Left ventricle myocardium inferior (tissue), 1 donor: ENCODE results near the gene NPPC. TPM values are rescaled to one million over a fixed set of nuclear protein-coding genes. Genes with fewer than 3 reads are reported as not detected.
A peak's percentile ranks its signal among the peaks of the same experiment; 100 is the strongest.

ENCODE experiments used
- DNase-seq: peaks from one replicate; pipeline ENCODE4 v3.0.0-alpha.2; 2020
- H3K27ac ChIP-seq: fragments of 200-600 bp; replicated peaks from 2 replicates; pipeline ENCODE4 v1.8.0; 2021
- H3K27me3 ChIP-seq: fragments of 200-600 bp; 2 replicates; pipeline ENCODE4 v1.8.0; 2021; ENCODE audit warnings: low read depth
- H3K36me3 ChIP-seq: fragments of 200-600 bp; 2 replicates; pipeline ENCODE4 v1.8.0; 2021
- H3K4me1 ChIP-seq: fragments of 200-600 bp; 2 replicates; pipeline ENCODE4 v1.8.0; 2021
- H3K4me3 ChIP-seq: fragments of 200-600 bp; 2 replicates; pipeline ENCODE4 v1.8.0; 2021; ENCODE audit warnings: mild to moderate bottlenecking, moderate library complexity
- H3K9me3 ChIP-seq: fragments of 200-600 bp; replicated peaks from 2 replicates; pipeline ENCODE4 v1.8.0; 2021
- CTCF ChIP-seq: fragments of 200-600 bp; IDR thresholded peaks from 2 replicates; pipeline ENCODE4 v1.8.0; 2021; ENCODE audit warnings: antibody characterized with exemption, mild to moderate bottlenecking, borderline replicate concordance
- intact Hi-C: fragments of 100-400 bp; cut with micrococcal nuclease; formaldehyde crosslinking; loops from one replicate; pipeline ENCODE4 v1.11.0; 2022
- total RNA-seq: library from RNA; stranded (reverse); fragmentation: NEBNext Ultra II Directional; extraction: Animal tissue kit (Norgen Biotek cat#: 25700); gene quantifications from one replicate; pipeline ENCODE4 v1.2.1, GENCODE V29; 2021
- donor health status: DM: no; HTN: yes; CAD: no; lungs with severe emphysema.

The NPPC gene
- total RNA-seq, 1 donor from 2014 or later, result 3.0 TPM

DNA sequence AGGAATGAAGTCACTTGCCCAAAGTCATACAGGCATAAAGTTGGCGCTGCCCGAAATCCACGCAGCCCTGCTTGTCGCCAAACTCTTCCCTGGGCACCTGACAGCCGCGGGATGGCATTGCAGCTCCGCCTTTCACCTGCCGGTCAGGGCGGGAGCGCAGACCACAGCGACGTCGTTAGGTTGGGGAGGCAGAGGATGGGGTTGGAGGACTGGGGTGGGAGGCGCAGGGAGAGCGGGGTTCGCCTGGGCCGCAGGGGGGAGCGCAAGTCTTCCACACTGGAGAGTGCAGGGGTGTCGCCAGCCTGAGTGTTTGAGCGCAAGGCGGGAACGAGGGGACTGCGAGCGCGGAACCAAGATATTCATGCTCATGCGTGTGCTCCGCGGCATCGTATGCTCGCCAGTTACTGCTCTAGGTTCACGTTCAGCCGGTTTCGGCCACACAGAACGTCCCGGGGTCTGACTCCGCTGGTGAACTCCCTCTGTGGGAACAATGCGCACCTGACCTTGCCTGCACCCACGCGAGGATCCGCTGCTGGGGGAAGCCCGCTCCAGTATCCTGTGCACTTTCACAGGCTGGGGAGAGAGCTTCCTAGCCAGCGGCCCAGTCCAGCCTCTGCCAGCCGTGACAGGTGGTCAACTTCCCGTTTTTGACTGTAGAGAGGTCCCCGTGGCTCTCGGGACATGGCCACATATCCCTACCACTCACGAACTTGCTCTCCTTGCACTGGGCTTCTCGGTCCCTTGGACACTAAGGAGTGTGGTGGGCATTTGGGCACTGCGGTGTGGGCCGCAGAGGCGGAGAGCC, 767 bp upstream of the NPPC start:
- intact Hi-C loops, result loop anchor here (5.0 to 10.0 kb wide), 2 partner anchors 215 to 398 kb away; no protein-coding TSS in a partner anchor
- peaks cover 96% of the 10 kb centered on the region for H3K27me3 ChIP-seq
- no peak overlapping the region for H3K27ac ChIP-seq
- H3K36me3 ChIP-seq, result no peaks in the 10 kb centered on the region
- peaks cover 30% of the 10 kb centered on the region for H3K4me1 ChIP-seq
- peak overlapping the region; percentile 71 for H3K4me3 ChIP-seq
- TF ChIP-seq CTCF, result no peak
- no peaks in the 10 kb centered on the region for H3K9me3 ChIP-seq
- no peak for DNase-seq

- intact Hi-C loops, result loop anchor here (5.0 to 10.0 kb wide), 2 partner anchors 217 to 399 kb away; no protein-coding TSS in a partner anchor
- Histone ChIP-seq H3K4me1 (peaks cover 30% of the 10 kb centered on the region), H3K27me3 (peaks cover 98% of the 10 kb centered on the region), H3K27ac (no peak overlapping the region), H3K36me3 (no peaks in the 10 kb centered on the region), H3K4me3 (peak overlapping the region; percentile 71), H3K9me3 (no peaks in the 10 kb centered on the region)
- DNase-seq, result peak; percentile 86
- peak; percentile 96 for TF ChIP-seq CTCF
These were observed 655 bp downstream of the NPPC start for GRCh38 chr2:231925303-231926179.

DNA sequence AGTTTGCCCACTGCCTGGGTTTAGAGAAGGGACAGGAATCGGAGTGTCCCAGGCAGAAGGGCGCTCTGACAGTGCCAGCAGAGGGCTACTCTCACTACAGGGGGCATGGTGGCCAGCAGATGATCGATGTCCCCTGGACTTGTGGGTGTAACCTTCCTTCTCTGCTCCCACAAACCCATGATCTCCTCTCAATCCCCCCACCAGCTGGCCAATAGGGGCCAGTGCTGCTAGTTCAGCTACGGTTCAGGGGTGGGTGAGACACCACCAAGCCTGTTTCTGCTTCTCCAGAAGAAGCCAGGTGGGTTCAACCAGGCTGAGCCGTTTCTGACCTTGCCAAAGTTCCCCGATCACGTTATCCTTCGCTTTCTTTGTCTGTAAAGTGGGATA, 1.3 kb downstream of the NPPC start:
- TF ChIP-seq CTCF, result no peak
- Histone ChIP-seq H3K36me3 (no peaks in the 10 kb centered on the region), H3K27me3 (peaks cover 98% of the 10 kb centered on the region), H3K27ac (no peak overlapping the region), H3K4me3 (peak overlapping the region; percentile 71), H3K9me3 (no peaks in the 10 kb centered on the region), H3K4me1 (peaks cover 29% of the 10 kb centered on the region)
- intact Hi-C loops, result loop anchor here (5.0 to 10.0 kb wide), 2 partner anchors 217 to 400 kb away; no protein-coding TSS in a partner anchor
- peak; percentile 9 for DNase-seq

DNA sequence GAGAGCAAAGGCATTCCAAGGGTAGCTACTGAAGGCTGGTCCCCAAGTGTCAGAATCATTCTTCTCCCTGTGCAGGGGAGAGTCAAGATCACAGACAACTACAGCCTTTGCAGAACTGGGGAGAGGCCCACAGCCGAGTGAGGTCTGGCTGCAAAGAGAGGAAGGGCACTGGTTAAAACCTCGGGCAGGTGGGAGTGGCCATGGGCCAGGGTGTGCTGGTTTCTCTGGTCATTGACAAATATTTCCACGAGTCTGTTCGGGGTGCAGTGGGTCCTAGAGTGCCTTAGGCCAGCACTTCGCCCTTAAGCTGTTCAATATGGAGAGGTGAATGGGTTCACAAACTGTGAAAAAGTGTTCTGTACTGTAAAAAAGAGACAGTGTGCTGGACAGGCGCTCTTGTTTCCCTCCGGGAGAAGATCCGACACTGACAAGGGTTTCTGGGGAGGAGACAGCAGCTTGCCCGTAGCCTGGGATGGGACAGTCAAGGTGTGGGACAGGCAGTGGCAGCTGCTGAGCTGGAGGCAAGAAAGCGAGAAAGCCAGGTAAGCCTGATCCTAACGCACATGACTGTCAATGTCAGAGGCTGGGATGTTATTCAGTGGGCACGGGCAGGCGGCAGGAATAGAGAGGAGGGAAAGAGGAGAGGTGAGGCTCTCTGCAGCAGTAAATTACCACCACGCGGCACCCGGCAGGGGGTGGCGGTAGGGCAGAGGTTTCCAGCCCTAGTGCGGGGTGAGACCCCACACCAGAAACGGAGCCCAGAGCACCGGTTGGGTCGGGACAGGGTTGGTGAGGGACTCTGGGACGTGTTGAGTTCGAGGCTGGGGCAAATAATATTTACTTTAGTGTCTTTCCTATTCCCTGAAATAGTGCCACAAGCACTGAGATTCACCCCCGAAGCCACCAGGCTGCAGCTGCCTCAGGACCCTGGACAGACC, 2.0 kb downstream of the NPPC start:
- H3K4me1 ChIP-seq, result peaks cover 26% of the 10 kb centered on the region
- no peak overlapping the region for H3K27ac ChIP-seq
- intact Hi-C loops, result loop anchor here (10.0 kb wide), 1 partner anchor 401 kb away; no protein-coding TSS in a partner anchor
- H3K9me3 ChIP-seq, result no peaks in the 10 kb centered on the region
- H3K4me3 ChIP-seq, result peak overlapping the region; percentile 71
- no peaks in the 10 kb centered on the region for H3K36me3 ChIP-seq
- peak; percentile 8 for DNase-seq
- peaks cover 98% of the 10 kb centered on the region for H3K27me3 ChIP-seq
- TF ChIP-seq CTCF, result no peak
